H1 (cell line): ENCODE measurements around the gene MEI1. TPM values are rescaled to one million over a fixed set of nuclear protein-coding genes. Genes with fewer than 3 reads are reported as not detected.

Experiments
- CTCF ChIA-PET: fragments of 300-600 bp; sonication (Branson Sonifier 250); formaldehyde crosslinking; loops from one replicate; lab custom pipeline; 2021; ENCODE audit not compliant: partially characterized antibody; lab: Charles Lee
- POLR2A ChIA-PET: fragments of 300-600 bp; sonication (Branson Sonifier 250); formaldehyde crosslinking; loops from one replicate; lab custom pipeline; 2021; ENCODE audit warnings: inconsistent platforms; ENCODE audit not compliant: partially characterized antibody; lab: Charles Lee
- DNase-seq, 2 experiments: peaks; one replicate each; pipeline versions ENCODE4 v3.0.0 to v3.0.0-alpha.2; 2010 to 2022; ENCODE audit warnings: low spot score in 2 of 2, low read depth in 1 of 2, mixed read lengths in 1 of 2
- FAIRE-seq: peaks from 2 replicates; lab custom pipeline; 2011; peaks lifted over from hg19 to GRCh38; lab: Jason Lieb, UNC
- H2AFZ ChIP-seq: 2 replicates; pipeline ENCODE4 v1.8.1; 2012; ENCODE audit warnings: low read length, inconsistent platforms
- H2AK5ac ChIP-seq: 2 replicates; pipeline ENCODE4 v1.6.1; 2013; ENCODE audit warnings: low read depth, low read length
- H2BK120ac ChIP-seq: replicated peaks from 2 replicates; pipeline ENCODE3; 2013; ENCODE audit warnings: low read depth, low read length, inconsistent platforms
- H2BK12ac ChIP-seq: 2 replicates; pipeline ENCODE4 v1.6.1; 2013; ENCODE audit warnings: low read depth, low read length
- H2BK15ac ChIP-seq: 2 replicates; pipeline ENCODE4 v1.6.1; 2013; ENCODE audit warnings: low read length
- H2BK20ac ChIP-seq: 2 replicates; pipeline ENCODE4 v1.6.1; 2013; ENCODE audit warnings: low read length
- H2BK5ac ChIP-seq: 2 replicates; pipeline ENCODE4 v1.6.1; 2013; ENCODE audit warnings: low read depth, low read length
- H3K14ac ChIP-seq: 2 replicates; pipeline ENCODE4 v1.6.1; 2013; ENCODE audit warnings: inconsistent platforms; ENCODE audit not compliant: insufficient read length
- H3K18ac ChIP-seq: 2 replicates; pipeline ENCODE4 v1.6.1; 2013; ENCODE audit warnings: low read length; ENCODE audit errors: extremely low read depth
- H3K23ac ChIP-seq: 2 replicates; pipeline ENCODE4 v1.6.1; 2013; ENCODE audit warnings: inconsistent platforms; ENCODE audit not compliant: insufficient read length
- H3K23me2 ChIP-seq: 2 replicates; pipeline ENCODE4 v1.6.1; 2013; ENCODE audit warnings: low read depth, low read length
- H3K27ac ChIP-seq: 2 replicates; pipeline ENCODE4 v1.6.1; 2011; ENCODE audit warnings: low read depth, low read length, inconsistent platforms
- H3K27me3 ChIP-seq, 4 experiments: replicated peaks in 1 of 4; 1 replicate in 1 of 4; 2 replicates in 3 of 4; pipeline versions ENCODE4 v1.6.1 to v1.8.1; 2011 to 2013; ENCODE audit warnings: low read length in 3 of 4, mild to moderate bottlenecking in 3 of 4, inconsistent platforms in 2 of 4, mixed read lengths in 2 of 4, moderate library complexity in 1 of 4; ENCODE audit not compliant: control insufficient read depth in 3 of 4, insufficient read depth in 3 of 4; ENCODE audit errors: extremely low read depth in 1 of 4
- H3K36me3 ChIP-seq, 4 experiments: 2 replicates each; pipeline versions ENCODE4 v1.6.1 to v1.8.1; 2011 to 2013; ENCODE audit warnings: mild to moderate bottlenecking in 4 of 4, low read length in 3 of 4, moderate library complexity in 2 of 4, control low read depth in 1 of 4, inconsistent platforms in 1 of 4; ENCODE audit not compliant: insufficient read depth in 4 of 4, control insufficient read depth in 2 of 4
- H3K4ac ChIP-seq: replicated peaks from 2 replicates; pipeline ENCODE3; 2013; ENCODE audit warnings: low read length, low read depth, mixed read lengths, inconsistent platforms; ENCODE audit not compliant: insufficient read length
- H3K4me1 ChIP-seq, 4 experiments: replicated peaks in 1 of 4; 1 replicate in 1 of 4; 2 replicates in 3 of 4; pipeline versions ENCODE4 v1.6.1 to v1.8.1; 2011 to 2013; ENCODE audit warnings: low read length in 3 of 4, inconsistent platforms in 2 of 4, mixed read lengths in 1 of 4; ENCODE audit not compliant: insufficient read depth in 4 of 4, control insufficient read depth in 3 of 4
- H3K4me2 ChIP-seq, 2 experiments: 2 replicates each; pipeline versions ENCODE4 v1.6.1 to v1.8.1; 2011 to 2013; ENCODE audit warnings: low read depth in 2 of 2, low read length in 2 of 2, control low read depth in 1 of 2, inconsistent platforms in 1 of 2, mild to moderate bottlenecking in 1 of 2; ENCODE audit not compliant: insufficient read depth in 1 of 2
- H3K4me3 ChIP-seq, 4 experiments: fragments of 200-600, 300-600 bp in 1 of 4; sonication (generic), shearing (Covaris generic), sonication (Bioruptor Twin) in 1 of 4; 2 replicates each; pipeline versions ENCODE4 v1.5.1 to v1.8.1; 2011 to 2016; ENCODE audit warnings: low read length in 4 of 4, low read depth in 3 of 4, control low read depth in 2 of 4, inconsistent platforms in 2 of 4, mild to moderate bottlenecking in 2 of 4, mixed read lengths in 1 of 4, moderate library complexity in 1 of 4; ENCODE audit not compliant: insufficient read depth in 2 of 4; ENCODE audit errors: extremely low read depth in 1 of 4
- H3K56ac ChIP-seq: replicated peaks from 2 replicates; pipeline ENCODE3; 2013; ENCODE audit warnings: low read depth, mild to moderate bottlenecking, mixed read lengths, low read length, inconsistent platforms; ENCODE audit not compliant: insufficient read length
- H3K79me1 ChIP-seq: 2 replicates; pipeline ENCODE4 v1.6.1; 2013; ENCODE audit warnings: low read depth, low read length, control low read depth
- H3K79me2 ChIP-seq, 2 experiments: 2 replicates each; pipeline versions ENCODE4 v1.6.1 to v1.8.1; 2012 to 2013; ENCODE audit warnings: low read length in 2 of 2, mild to moderate bottlenecking in 2 of 2, inconsistent platforms in 1 of 2; ENCODE audit not compliant: insufficient read depth in 2 of 2, control insufficient read depth in 1 of 2
- H3K9ac ChIP-seq, 4 experiments: replicated peaks in 1 of 4; 1 replicate in 1 of 4; 2 replicates in 3 of 4; pipeline versions ENCODE4 v1.6.1 to v1.8.1; 2011 to 2013; ENCODE audit warnings: low read depth in 3 of 4, low read length in 3 of 4, control low read depth in 2 of 4, mild to moderate bottlenecking in 2 of 4, moderate library complexity in 2 of 4, inconsistent platforms in 1 of 4; ENCODE audit errors: extremely low read depth in 1 of 4
- H3K9me3 ChIP-seq, 2 experiments: 2 replicates each; pipeline versions ENCODE4 v1.6.1 to v1.8.1; 2012 to 2013; ENCODE audit warnings: mild to moderate bottlenecking in 2 of 2, moderate library complexity in 2 of 2, control low read depth in 1 of 2, inconsistent platforms in 1 of 2, low read depth in 1 of 2, low read length in 1 of 2, mixed read lengths in 1 of 2; ENCODE audit not compliant: insufficient read depth in 2 of 2
- H4K20me1 ChIP-seq, 2 experiments: replicated peaks in 1 of 2; 2 replicates each; pipeline versions ENCODE3 to v1.8.1; 2011 to 2013; ENCODE audit warnings: inconsistent platforms in 2 of 2, low read length in 2 of 2, mild to moderate bottlenecking in 1 of 2; ENCODE audit not compliant: insufficient read depth in 2 of 2, control insufficient read depth in 1 of 2
- H4K5ac ChIP-seq: 2 replicates; pipeline ENCODE4 v1.6.1; 2013; ENCODE audit warnings: low read length, low read depth, mixed read lengths, inconsistent platforms; ENCODE audit not compliant: insufficient read length
- H4K8ac ChIP-seq: 2 replicates; pipeline ENCODE4 v1.8.0; 2013; ENCODE audit warnings: mild to moderate bottlenecking, moderate library complexity, low read length, inconsistent platforms; ENCODE audit not compliant: insufficient read depth; ENCODE audit errors: extremely low read depth
- H4K91ac ChIP-seq: replicated peaks from 2 replicates; pipeline ENCODE3; 2013; ENCODE audit warnings: low read length, mixed read lengths, inconsistent platforms; ENCODE audit not compliant: insufficient read length
- SP4 ChIP-seq: IDR thresholded peaks from 2 replicates; pipeline ENCODE4 v1.6.1; 2012; ENCODE audit warnings: low read length, inconsistent platforms
- WGBS, 2 experiments: shearing (Covaris generic) in 1 of 2; methylation state at CpG; one replicate each; pipeline versions ENCODE4 v1.1.6 to v1.1.7; 2013 to 2015; ENCODE audit warnings: low lambda C conversion rate in 2 of 2, mixed read lengths in 2 of 2, inconsistent platforms in 1 of 2, low coverage in 1 of 2, missing lambda C conversion rate in 1 of 2; ENCODE audit not compliant: insufficient replicate concordance in 2 of 2, insufficient coverage in 1 of 2, insufficient read length in 1 of 2; ENCODE audit errors: extremely low coverage in 1 of 2, missing lambda C conversion rate in 1 of 2; 5-methylcytosine and 5-hydroxymethylcytosine counted together
- polyA plus RNA-seq, 7 experiments: library from polyadenylated mRNA; depleted of rRNA in 3 of 7; stranded (reverse) in 5 of 7; unstranded in 2 of 7; fragments of >200 nt in 5 of 7; fragments of 200-250 nt in 2 of 7; gene quantifications; 1 replicate in 5 of 7; 2 replicates in 1 of 7; 4 replicates in 1 of 7; pipeline versions ENCODE4 v1.2.1 to v1.2.3, GENCODE V29; 2011 to 2013; ENCODE audit warnings: missing spikeins in 2 of 7, mixed read lengths in 2 of 7
- total RNA-seq: library from RNA; stranded (reverse); fragmentation: NEBNext Ultra II Directional; extraction: Animal tissue kit (Norgen Biotek cat#: 25700); gene quantifications from 2 replicates; pipeline ENCODE4 v1.2.1, GENCODE V29; 2021

MEI1 gene
- total and polyA plus RNA-seq, 2 of the 8 experiments (the other 6 are each of a cell fraction or from before 2014, with no cell fraction given): 0.27 to 0.54 TPM

DNA sequence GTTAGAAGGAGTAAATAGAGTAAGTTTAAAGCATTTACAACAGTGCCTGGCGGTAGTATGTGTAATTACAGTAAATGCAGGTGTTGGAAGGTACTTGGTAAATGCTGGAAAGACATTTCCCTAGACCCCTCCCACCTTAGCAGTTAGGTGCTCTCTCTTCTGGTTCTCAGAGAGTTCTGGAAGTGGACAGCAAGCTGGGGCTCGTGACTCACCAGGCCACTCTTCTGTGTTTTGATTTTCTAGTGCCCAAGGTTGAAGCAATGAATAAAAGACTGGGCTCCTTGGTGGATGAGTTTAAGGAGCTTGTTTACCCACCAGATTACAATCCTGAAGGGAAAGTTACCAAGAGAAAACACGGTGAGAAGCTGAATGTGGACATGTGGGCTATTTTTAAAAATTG is 38.2 kb upstream of the MEI1 start:
- CTCF ChIA-PET: interaction anchor here (1.2 kb wide), 1 partner anchor 36 kb away, joined by 3 read pairs; no protein-coding TSS in a partner anchor
- DNase-seq: no peak
- H3K27ac ChIP-seq: no peak overlapping the region
- no peak overlapping the region for H2BK20ac ChIP-seq
- H2BK12ac ChIP-seq: no peak overlapping the region
- no peak for FAIRE-seq
- no peak overlapping the region for H3K9ac ChIP-seq
- no peak overlapping the region for H2AFZ ChIP-seq
- H4K8ac ChIP-seq: no peak overlapping the region
- no peaks in the 10 kb centered on the region for H3K27me3 ChIP-seq
- no peaks in the 10 kb centered on the region for H3K79me2 ChIP-seq
- H4K91ac ChIP-seq: no peak overlapping the region
- H3K4me2 ChIP-seq: no peak overlapping the region
- no peak overlapping the region for H2AK5ac ChIP-seq
- peaks cover 41 to 89% (median 61%) of the 10 kb centered on the region in 4 experiments for H3K36me3 ChIP-seq
- H3K4me3 ChIP-seq: no peak overlapping the region
- H2BK15ac ChIP-seq: no peak overlapping the region
- H3K4me1 ChIP-seq: no peaks in the 10 kb centered on the region
- no peak overlapping the region for H3K18ac ChIP-seq
- WGBS, 2 experiments: 89% methylated on average over 3 of the region's 3 CpGs; no CpG with 5 or more reads in 1 of the 2 experiments
- H3K9me3 ChIP-seq: no peaks in the 10 kb centered on the region
- no peak overlapping the region for H3K14ac ChIP-seq
- no peak overlapping the region for H2BK5ac ChIP-seq
- no peak overlapping the region for H4K5ac ChIP-seq
- H3K56ac ChIP-seq: no peak overlapping the region
- H3K4ac ChIP-seq: no peak overlapping the region
- POLR2A ChIA-PET: interaction anchor here (0.6 to 16.5 kb wide), 4 partner anchors 9 to 395 kb away, joined by 3 to 129 read pairs (median 4); no protein-coding TSS in a partner anchor
- no peaks in the 10 kb centered on the region; the same call in 1 of the 2 replicates for H3K79me1 ChIP-seq
- no peaks in the 10 kb centered on the region for H3K23me2 ChIP-seq
- H4K20me1 ChIP-seq: peaks cover 2 to 3% of the 10 kb centered on the region in 2 experiments
- no peak overlapping the region for H3K23ac ChIP-seq
- no peak overlapping the region for H2BK120ac ChIP-seq
- TF ChIP-seq SP4: no peak
